HL-60/S4 treated with phorbol 12-myristate 13-acetate at 8.2 ng/mL for 4 days and 3 days (cell line): ENCODE results near the gene MAPKBP1.

ENCODE experiments used
- in situ Hi-C: fragments of 300-500 bp; cut with MboI; formaldehyde crosslinking; loops from 2 replicates; pipeline ENCODE4 v1.15.0; 2022; ENCODE audit warnings: low sequenced_read_pairs

Gene MAPKBP1

DNA sequence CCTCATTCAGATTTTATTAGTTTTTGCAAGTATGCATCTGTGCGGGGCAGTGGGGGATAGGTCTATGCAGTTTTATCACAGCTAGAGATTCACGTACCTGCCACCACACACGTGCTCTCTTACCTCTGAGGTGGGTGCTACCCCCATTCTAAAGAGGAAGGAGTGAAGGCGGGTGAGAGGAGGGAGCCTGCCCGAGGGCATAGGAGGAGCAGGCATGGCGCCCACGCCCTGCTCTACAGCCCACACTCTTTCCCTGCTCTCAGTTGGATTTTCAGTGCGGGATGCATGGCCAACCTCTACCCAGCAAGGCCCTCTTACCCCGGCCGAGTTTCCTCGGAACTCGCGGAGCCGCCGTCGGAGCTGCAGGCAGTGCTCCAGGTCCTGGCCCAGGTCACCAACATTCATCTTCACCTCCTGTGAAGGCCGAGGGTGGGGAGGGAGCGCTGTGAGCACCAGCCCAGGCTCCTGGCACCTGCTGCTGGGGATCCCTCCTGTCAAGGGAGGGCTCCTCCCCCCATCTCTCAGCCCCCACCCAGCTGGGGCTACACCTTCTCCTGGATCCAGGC, 91.3 kb downstream of the MAPKBP1 start:
- in situ Hi-C loops, result no loop called here

GRCh38 chr15:41866263-41866703, 92.0 kb downstream of the MAPKBP1 start:
- in situ Hi-C loops, result no loop called here

GRCh38 chr15:41866872-41867579, 92.7 kb downstream of the MAPKBP1 start:
- in situ Hi-C loops, result no loop called here

GRCh38 chr15:41868321-41868720, 94.0 kb downstream of the MAPKBP1 start:
- in situ Hi-C loops, result no loop called here

- in situ Hi-C loops, result no loop called here
Observed at GRCh38 chr15:41869770-41870688, 95.7 kb downstream of the MAPKBP1 start.

GRCh38 chr15:41870689-41871081, 96.4 kb downstream of the MAPKBP1 start:
- in situ Hi-C loops, result no loop called here

DNA sequence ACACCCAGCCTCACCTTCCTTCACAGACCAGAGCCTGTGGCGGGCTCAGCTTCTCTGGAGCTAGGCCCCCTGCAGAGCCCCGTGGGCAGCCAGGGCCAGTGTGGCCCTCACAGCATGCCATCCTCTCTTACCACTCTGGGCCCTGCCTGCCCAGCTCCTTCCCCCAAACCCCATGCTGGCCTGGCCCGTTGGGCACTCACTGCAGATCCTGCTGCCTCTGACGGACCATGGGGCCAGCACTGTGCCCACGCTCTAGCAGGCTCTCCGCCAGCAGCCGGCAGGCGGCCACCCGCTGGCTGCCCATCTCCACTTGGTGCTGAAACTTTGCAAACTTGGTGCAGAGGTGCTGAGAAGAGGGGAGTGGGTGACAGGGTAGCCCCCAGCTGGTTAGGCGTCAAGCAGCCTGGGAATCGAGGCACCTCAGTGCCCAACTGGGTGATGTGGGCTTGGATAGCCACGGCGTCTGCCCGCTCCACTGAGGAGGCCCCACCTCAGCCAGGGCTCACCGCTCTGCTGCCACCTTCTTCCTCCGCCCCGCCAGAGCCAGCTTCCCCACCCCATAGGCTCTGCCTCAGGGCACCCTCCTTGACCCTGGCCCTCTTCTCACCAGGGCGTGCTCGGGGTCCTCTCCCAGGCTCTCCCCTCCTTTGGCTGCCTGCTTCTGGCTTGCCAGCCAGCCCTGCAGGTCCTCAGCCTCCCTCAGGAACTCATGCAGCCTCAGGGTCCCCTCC, 97.1 kb downstream of the MAPKBP1 start:
- in situ Hi-C loops, result no loop called here

- in situ Hi-C loops, result no loop called here
Observed at GRCh38 chr15:41872166-41872747, 98.0 kb downstream of the MAPKBP1 start.

- in situ Hi-C loops, result no loop called here
Observed at GRCh38 chr15:41873711-41874110, 99.4 kb downstream of the MAPKBP1 start.

GRCh38 chr15:41874736-41875135, 100.5 kb downstream of the MAPKBP1 start:
- in situ Hi-C loops, result no loop called here

DNA sequence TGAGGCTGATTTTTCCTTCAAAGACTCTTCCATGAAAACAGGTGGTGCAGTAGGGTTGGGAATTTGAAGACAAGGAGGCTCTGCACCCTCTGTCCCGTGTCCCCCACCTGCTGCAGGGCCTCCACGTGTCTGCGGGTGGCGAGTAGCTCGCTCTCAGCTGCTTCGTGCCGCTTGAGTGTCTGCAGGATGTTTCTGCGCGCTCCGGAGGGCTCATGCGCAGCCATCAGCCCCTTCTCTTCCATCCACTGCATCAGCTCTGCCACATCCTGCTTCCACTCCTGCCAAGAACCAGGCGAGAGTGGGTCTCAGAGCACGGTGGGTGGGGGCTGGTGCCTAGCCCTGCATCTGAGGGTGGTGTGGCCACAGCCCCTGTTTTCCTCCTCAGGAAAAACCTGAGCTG, 101.7 kb downstream of the MAPKBP1 start:
- in situ Hi-C loops, result no loop called here

DNA sequence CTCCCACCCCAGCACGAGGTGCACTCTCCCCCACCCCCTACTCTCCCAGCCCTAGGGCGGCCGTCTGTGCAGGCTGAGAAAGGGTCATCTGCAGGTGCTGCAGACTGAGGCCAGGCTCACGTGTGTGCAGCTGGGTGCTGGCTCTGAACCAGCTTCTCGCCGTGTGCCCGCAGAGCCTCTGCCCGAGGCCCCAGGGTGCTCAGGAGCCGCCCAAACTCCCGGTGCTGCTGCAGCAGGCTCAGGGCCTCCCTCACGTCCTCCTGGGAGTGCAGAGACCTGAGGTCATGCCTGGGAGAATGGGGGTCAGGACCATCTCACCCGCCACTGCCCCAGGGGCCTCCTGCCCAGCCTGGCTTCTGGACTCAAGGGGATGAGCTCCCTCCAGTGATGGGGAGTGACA, 102.4 kb downstream of the MAPKBP1 start:
- in situ Hi-C loops, result no loop called here
